DND-41 (cell line): ENCODE results near the gene CUBN.

ENCODE experiments used
- EZH2 ChIP-seq: IDR thresholded peaks from 3 replicates; pipeline ENCODE4 v1.6.1; 2012; ENCODE audit warnings: borderline replicate concordance, low read depth, mild to moderate bottlenecking, moderate library complexity, low read length, inconsistent platforms; ENCODE audit not compliant: severe bottlenecking
- TF ChIP-seq, protein P1 (sequence below): IDR thresholded peaks from 2 replicates; pipeline ENCODE4 v1.5.1; 2012; ENCODE audit warnings: borderline replicate concordance, low read length, moderate library complexity, mild to moderate bottlenecking; ENCODE audit not compliant: poor library complexity, severe bottlenecking; ENCODE audit errors: extremely low read depth

DNA sequence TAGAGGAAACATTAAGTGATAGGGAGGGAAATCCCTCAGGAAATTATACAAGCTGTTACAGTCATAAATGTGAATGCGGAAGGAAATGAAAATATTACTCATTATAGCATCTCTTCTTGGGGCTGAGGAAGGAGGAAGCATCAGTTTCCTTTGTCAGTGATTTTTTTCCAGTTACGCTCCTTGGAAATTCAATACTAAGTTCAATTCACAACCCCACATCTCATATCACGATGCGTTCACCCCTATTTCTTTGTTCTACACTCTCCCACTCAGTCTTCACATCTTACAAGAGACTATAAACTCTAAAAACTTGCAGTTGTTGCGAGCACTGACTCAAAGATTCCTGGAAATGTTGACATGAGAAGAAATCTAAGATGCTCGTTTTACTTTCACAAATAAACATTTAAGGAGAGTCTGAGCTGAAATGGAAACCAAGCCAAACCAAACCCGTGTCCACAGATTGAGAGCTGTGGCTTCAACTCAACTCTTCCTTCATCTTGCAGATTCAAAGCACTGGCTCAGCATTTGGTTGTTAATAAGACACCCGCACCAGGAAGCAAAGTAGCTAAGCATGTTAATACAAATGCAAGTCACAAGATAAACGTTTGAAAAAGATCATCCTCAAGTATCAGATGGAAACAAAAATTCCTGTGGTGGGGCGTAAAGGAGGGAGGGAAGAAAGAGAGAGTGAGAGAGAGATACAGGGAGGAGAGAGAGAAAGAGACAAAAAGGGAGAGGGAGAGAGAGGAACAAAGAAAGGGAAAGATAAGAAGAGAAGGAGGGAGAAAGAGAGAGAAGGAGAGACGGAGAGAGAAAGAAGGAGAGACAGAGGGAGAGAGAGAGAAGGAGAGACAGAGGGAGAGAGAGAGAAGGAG, 162.4 kb downstream of the CUBN start:
- no peak for TF ChIP-seq EZH2
- TF ChIP-seq, protein P1, sequence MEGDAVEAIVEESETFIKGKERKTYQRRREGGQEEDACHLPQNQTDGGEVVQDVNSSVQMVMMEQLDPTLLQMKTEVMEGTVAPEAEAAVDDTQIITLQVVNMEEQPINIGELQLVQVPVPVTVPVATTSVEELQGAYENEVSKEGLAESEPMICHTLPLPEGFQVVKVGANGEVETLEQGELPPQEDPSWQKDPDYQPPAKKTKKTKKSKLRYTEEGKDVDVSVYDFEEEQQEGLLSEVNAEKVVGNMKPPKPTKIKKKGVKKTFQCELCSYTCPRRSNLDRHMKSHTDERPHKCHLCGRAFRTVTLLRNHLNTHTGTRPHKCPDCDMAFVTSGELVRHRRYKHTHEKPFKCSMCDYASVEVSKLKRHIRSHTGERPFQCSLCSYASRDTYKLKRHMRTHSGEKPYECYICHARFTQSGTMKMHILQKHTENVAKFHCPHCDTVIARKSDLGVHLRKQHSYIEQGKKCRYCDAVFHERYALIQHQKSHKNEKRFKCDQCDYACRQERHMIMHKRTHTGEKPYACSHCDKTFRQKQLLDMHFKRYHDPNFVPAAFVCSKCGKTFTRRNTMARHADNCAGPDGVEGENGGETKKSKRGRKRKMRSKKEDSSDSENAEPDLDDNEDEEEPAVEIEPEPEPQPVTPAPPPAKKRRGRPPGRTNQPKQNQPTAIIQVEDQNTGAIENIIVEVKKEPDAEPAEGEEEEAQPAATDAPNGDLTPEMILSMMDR: no peak
